Measurements from ENCODE around the gene TUT7.

DNA sequence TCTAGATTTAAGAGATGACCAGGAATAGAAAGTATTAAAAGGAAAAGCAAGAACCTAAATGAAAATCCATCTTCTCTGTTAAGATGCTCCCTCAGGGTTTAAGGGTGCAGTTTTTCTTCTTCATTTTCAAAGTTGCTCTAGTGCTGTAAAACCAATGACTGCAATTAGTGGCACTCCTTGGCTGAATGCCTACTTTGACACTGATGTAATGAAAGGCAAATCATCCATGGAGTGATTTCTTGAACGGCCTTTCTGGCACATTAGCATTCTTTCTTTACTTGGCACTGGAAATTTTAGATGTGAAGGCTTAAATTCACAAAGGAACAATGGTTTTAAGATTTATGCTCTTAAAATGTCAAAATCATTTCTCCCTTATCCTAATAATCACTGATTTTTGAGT lies 52.5 kb downstream of the TUT7 start:
- TF ChIP-seq, protein P1, sequence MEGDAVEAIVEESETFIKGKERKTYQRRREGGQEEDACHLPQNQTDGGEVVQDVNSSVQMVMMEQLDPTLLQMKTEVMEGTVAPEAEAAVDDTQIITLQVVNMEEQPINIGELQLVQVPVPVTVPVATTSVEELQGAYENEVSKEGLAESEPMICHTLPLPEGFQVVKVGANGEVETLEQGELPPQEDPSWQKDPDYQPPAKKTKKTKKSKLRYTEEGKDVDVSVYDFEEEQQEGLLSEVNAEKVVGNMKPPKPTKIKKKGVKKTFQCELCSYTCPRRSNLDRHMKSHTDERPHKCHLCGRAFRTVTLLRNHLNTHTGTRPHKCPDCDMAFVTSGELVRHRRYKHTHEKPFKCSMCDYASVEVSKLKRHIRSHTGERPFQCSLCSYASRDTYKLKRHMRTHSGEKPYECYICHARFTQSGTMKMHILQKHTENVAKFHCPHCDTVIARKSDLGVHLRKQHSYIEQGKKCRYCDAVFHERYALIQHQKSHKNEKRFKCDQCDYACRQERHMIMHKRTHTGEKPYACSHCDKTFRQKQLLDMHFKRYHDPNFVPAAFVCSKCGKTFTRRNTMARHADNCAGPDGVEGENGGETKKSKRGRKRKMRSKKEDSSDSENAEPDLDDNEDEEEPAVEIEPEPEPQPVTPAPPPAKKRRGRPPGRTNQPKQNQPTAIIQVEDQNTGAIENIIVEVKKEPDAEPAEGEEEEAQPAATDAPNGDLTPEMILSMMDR (IDR thresholded peaks at IDR 0.05), result no peak
- no peak for TF ChIP-seq POLR2A (IDR thresholded peaks at IDR 0.05)

Measured in adrenal gland (tissue), 5 donors.